SK-N-DZ (cell line): ENCODE data around the gene ITGAL.
"Not testable (repeated sequence)": the region's sequence is repeated elsewhere in the genome, so short reads cannot be mapped to it uniquely, and the experiment has no call there.

Experiments
- DNase-seq: peaks from one replicate; pipeline ENCODE4 v3.0.0-alpha.2; 2015; ENCODE audit warnings: low spot score

ITGAL gene

DNA sequence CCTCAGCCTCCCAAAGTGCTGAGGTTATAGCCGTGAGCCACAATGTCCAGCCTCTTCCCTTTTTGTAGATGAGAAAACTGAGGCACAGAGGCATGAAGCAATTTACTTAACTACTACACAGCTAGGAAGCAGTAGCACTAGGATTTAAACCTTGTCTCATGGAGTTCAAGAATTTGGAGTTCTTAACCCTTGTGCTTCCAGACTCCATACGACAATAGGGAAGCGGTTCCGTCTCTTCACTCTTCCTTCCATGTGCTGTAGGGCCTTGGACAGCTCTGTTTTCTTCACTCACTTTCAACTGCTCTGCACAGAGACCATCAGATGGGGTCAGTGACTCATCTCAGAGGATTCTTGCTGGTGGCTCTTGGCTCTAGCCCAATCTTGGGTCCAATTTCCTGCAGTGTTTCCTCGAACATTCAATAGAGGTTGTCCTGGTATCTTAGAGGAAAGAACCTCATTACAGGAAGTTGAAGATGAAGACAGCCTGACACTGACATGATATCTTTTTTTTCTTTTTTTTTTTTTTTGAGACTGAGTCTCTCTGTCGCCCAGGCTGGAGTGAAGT lies 19.3 kb downstream of the ITGAL start:
- no peak for DNase-seq

DNA sequence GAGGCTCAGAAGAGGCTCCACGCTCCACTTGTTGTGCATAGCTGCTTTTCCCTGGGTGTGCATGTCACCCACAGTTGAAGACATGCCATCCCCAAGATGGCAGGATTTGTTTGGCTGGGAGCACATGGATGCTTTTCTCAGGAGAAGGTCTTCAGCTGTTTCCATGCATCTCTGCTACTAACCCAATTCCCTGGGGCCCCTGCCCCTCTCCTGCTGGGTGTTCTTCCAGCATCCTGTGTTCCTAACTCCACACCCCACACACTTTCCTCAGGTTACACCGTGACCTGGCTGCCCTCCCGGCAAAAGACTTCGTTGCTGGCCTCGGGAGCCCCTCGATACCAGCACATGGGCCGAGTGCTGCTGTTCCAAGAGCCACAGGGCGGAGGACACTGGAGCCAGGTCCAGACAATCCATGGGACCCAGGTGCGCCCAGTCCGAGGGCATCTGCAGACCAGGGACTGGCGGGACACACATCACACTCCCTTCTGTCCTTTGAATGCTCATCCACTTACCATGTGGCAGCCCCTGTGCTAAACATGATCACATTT lies 21.5 kb downstream of the ITGAL start:
- no peak for DNase-seq

DNA sequence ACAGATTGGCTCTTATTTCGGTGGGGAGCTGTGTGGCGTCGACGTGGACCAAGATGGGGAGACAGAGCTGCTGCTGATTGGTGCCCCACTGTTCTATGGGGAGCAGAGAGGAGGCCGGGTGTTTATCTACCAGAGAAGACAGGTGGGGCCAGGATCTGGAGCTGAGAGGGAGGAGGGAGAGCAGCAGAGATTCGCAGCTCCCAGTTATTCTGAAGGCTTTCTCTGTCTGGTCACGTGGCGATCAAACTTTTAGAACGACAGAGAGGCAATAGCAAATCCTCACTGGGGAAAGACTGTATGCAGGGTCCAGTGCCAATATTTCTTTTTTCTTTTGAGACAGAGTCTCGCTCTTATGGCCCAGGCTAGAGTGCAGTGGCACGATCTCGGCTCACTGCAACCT lies 22.2 kb downstream of the ITGAL start:
- no peak for DNase-seq

DNA sequence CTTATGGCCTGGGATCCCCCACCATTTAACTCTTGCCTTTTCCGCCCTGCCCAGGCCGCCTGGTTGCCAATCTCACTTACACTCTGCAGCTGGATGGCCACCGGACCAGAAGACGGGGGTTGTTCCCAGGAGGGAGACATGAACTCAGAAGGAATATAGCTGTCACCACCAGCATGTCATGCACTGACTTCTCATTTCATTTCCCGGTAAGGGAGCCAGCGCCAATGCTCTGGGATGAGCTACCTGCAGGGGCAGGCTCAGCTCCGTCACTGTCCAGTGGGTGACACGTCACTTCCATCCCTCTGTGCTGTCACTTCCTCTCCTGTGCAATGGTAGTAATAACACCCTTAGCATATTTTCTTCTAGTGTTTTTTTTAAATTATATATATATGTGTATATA lies 26.7 kb downstream of the ITGAL start:
- peak; percentile 61 for DNase-seq

DNA sequence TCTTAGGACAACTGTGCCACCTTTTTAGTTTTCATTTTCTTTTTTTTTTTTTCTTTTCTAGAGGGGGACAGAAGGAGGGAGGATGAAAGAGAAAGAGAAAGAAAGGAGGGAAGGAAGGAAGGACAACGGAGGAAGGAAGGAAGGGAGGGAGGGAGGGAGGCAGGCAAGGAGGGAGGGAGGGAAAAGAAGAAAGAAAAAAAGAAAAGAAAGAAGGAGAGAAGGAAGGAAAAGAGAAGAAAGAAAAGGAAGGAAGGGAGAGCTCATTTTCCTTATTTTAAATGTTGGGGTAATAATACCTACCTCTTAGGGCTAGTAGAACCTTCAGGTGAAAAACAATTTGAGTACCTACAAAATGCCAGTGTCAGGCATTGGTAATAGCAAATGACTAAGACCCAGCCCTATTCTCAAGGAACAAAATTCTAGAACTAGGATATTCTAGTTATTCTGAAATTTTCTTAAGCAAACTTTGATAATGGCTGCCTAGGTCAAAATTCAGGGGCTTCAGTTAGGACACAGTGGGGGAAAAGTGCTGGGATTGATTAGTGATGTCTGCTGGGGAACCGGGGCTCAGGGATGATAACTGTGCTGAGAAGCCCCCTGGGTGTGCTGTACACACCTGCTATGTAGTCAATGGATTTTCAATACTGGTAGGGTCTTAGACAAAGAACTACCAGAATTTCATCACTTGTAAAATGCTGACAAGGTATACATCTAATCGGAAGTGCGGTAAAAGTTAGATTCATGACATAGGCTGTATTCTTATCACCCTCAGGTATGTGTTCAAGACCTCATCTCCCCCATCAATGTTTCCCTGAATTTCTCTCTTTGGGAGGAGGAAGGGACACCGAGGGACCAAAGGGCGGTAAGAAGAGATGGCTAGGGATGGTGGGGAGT lies 31.1 kb downstream of the ITGAL start:
- DNase-seq: no peak

DNA sequence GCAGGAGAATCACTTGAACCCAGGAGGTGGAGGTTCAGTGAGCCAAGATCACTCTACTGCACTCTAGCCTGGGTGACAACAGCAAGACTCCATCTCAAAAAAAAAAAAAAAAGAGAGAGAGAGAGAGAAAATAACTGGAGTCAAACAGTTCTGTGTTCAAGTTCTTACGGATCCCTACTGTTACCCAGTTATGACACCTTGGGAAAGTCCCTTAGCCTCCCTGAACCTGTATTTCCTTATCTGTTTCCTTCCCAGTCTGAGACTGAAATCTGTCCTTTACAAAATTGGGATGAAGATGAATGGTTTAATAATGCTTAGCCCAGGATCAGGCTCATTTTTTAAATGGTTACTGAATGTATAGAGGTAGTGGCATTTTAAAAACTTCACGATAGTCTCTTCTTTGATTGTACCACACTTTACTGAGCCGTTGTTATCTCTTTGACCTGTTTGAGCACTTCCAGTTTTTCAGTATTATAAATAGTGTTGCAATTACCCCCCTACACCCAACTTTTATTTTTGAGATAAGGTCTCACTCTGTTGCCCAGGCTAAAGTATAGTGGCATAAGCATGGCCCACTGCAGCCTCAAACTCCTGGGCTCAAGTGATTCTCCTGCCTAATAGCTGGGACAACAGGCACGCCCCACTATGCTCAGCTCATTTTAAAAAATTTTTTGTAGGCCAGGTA lies 36.7 kb downstream of the ITGAL start:
- DNase-seq: no peak

DNA sequence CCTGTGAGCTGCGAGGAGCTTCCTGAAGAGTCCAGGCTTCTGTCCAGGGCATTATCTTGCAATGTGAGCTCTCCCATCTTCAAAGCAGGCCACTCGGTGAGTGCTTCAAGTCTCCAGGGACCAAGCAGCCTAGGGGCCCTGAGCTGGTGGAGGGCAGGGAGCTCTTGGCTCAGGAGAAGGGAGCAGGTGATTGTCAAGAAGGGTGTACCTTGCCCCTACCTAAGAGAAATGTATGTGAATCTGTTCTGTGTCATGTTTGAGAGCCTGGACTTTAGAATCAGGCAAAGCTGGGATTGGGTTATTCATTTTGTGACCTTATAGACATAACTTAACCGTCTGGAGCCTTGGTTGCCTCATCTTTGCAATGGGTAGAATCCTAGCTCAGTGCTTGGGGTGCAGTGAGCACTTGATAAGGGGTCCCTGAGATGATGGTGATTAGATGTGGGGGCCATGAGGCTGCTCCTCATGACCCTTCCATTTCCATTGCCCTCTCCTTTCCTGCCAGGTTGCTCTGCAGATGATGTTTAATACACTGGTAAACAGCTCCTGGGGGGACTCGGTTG lies 37.9 kb downstream of the ITGAL start:
- DNase-seq: no peak

DNA sequence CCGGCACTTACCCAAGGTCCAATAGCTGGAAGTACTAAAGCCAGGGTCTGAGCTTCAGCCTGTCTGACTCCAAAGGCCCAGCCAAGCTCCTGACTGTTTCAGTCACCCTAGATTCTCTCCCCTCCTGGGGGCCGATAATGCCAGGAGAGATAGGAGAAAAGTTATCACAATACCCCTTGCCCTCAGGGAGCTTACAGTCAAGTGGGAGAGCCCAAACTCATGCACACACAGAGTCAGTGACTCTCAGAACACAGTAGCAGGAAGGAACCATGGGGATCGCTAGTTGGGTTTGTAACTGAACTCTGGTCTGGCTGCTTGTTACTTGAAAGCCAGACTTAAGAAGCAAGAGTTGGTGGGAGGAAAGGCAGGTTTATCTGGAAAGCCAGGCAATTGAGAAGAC lies 39.0 kb downstream of the ITGAL start:
- no peak for DNase-seq

DNA sequence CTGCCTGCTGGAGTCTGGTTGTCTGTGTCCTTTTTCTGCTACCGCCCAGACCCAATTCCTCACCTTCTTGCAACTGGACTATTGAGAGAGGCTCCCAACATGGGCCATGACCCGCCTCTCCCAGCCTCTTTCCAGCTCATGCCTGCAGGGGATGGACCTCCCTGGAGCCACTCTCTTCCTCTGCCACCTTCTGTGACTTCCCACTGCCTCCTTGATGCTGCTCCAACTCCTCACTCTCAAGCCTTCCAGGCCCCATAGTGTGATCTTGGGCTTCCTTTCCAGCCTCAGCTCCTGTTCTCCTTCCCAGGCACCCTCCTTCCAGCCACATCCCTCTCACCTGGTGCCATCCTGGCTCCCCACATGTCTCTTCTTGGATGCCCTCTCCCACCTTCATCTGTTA lies 42.7 kb downstream of the ITGAL start:
- no peak for DNase-seq

DNA sequence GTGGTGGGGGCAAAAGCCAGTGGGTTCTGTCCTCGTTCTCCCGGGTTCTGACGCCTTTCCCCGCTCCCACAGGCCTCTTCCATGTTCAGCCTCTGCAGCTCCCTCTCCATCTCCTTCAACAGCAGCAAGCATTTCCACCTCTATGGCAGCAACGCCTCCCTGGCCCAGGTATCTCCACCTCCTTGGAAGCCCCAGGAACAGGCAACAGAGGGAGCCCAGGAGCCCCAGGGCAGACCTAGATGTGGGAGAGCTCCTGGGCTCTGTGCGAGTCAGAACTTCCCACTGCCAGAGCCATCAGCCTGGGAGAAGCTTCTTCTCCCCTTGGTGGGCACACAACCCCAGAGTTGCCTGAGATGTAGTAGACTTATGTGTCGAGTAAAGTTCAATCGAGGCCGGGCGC lies 46.0 kb downstream of the ITGAL start:
- no peak for DNase-seq

DNA sequence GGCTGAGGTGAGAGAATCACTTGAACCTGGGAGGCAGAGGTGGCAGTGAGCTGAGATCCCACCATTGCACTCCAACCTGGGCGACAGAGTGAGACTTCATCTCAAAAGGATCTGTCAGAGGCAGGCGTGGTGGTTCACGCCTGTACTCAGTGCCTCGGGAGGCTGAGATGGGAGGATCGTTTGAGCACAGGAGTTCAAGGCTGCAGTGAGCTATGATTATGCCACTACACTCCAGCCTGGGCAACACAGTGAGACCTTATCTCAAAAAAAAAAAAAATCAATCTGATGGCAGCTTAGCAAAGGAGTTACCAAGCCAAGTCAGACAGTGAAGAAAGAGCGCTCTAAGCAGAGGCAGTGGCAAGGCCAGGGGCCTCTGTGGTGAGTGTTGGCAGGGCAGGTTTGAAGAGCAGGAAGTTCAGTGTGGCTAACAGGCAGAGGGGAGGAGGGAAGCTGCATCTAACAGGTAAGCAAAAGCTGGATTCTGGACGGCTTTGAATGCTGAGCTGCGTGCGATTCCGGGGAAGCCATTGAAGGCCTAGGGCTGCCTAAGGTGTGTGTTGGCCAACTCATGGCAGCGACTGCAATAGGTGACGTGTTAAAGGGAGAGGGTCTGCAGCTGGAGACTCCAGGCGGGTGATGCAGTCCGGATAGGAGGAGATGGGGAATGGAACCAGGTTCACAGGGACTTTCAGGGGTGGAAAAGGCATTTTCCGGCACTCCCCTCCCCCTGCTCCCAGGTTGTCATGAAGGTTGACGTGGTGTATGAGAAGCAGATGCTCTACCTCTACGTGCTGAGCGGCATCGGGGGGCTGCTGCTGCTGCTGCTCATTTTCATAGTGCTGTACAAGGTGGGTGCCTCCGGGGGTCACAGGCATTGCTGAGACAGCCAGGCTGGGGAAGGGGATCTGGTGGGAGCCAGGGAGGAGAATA lies 46.8 kb downstream of the ITGAL start:
- no peak for DNase-seq

DNA sequence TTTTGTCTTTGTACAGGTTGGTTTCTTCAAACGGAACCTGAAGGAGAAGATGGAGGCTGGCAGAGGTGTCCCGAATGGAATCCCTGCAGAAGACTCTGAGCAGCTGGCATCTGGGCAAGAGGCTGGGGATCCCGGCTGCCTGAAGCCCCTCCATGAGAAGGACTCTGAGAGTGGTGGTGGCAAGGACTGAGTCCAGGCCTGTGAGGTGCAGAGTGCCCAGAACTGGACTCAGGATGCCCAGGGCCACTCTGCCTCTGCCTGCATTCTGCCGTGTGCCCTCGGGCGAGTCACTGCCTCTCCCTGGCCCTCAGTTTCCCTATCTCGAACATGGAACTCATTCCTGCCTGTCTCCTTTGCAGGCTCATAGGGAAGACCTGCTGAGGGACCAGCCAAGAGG lies 48.9 kb downstream of the ITGAL start:
- DNase-seq: no peak

DNA sequence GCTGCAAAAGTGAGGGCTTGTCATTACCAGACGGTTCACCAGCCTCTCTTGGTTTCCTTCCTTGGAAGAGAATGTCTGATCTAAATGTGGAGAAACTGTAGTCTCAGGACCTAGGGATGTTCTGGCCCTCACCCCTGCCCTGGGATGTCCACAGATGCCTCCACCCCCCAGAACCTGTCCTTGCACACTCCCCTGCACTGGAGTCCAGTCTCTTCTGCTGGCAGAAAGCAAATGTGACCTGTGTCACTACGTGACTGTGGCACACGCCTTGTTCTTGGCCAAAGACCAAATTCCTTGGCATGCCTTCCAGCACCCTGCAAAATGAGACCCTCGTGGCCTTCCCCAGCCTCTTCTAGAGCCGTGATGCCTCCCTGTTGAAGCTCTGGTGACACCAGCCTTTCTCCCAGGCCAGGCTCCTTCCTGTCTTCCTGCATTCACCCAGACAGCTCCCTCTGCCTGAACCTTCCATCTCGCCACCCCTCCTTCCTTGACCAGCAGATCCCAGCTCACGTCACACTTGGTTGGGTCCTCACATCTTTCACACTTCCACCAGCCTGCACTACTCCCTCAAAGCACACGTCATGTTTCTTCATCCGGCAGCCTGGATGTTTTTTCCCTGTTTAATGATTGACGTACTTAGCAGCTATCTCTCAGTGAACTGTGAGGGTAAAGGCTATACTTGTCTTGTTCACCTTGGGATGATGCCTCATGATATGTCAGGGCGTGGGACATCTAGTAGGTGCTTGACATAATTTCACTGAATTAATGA lies 49.5 kb downstream of the ITGAL start:
- DNase-seq: peak; percentile 37

DNA sequence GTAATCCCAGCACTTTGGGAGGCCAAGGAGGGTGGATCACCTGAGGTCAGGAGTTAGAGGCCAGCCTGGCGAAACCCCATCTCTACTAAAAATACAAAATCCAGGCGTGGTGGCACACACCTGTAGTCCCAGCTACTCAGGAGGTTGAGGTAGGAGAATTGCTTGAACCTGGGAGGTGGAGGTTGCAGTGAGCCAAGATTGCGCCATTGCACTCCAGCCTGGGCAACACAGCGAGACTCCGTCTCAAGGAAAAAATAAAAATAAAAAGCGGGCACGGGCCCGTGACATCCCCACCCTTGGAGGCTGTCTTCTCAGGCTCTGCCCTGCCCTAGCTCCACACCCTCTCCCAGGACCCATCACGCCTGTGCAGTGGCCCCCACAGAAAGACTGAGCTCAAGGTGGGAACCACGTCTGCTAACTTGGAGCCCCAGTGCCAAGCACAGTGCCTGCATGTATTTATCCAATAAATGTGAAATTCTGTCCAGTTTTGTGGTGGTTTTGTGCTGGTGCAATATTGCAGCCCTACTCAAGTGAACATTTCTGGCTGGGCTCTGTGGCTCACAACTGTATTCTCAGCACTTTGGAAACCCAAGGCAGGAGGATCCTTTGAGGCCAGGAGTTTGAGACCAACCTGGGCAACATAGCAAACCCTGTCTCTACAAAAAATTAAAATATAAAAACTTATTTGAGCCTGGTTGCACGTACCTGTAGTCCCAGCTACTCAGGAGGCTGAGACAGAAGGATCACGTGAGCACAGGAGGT lies 50.3 kb downstream of the ITGAL start:
- not testable (repeated sequence) for DNase-seq

DNA sequence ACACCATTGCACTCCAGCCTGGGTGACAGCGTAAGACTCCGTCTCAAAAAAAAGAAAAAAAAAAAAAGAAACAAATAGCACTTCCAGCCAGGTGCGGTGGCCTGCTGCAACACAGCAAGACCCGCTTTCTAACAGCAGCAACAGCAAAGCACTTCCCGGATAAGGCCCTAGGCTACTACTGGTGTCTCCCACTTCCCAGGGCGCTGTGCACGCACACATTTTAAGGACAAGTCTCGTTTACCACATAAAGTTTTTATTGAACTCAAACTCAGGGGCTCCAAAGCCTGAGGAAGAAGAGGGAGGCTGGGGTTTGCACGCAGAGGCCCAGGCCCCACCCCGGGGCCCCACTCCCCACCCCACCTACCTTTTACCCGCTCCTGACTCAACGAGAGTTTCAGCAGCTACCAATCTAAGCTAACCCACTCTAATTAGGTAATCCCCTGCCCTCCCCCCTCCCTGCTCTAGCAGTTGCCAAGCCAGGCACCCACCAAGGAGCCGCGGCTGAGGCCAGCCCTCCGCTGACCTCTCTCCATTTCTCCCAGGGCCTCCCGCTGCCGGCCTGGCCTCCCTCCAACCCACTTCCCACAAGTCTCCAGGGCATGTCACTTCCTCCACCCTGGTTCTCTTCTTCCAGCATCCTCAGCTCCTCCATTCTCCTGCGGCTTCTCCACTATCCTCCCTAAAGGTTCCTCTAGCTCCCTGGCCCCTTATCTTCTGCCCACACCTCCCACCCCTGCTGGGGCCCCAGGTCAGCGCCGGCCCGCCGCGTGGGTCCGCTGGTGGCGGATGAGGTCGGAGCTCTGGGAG lies 51.4 kb downstream of the ITGAL start:
- DNase-seq: no peak

DNA sequence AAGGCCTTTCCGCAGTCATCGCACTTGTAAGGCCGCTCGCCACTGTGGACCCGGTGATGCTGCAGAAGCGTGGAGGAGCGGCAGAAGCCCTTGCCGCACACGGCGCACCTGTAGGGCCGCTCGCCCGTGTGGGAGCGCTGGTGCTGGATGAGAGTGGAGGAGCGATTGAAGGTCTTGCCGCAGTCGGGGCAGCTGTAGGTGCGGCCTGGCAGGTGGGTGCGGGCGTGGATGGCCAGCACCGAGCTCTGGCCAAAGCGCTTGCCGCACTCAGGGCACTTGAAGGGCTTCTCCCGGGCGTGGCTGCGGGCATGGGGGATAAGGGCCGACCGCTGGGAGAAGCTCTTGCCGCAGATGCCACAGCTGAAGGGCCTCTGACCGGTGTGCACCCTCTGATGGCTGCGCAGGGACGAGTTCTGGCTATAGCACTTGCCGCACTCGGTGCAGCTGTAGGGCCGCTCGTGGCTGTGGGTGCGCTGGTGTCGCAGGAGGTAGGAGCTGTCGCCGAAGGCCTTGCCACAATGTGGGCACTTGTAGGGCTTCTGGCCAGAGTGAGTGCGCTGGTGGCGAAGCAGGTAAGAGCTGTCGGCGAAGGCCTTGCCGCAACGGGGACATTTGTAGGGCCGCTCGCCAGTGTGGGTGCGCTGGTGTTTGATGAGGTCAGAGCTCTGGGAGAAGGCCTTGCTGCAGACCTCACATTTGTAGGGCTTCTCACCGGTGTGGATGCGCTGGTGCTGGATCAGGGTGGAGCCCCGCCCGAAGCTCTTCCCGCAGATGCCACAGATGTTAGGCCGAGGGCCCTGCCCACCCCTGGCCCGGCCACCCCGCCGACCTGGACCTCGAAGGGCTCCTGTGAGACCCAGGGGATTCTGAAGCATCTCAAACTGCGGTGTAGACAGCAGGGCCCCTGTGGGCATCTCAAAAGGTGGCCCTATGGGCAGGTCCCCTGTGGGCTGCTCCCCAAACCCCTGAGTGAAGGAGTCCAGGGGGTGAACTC lies 52.3 kb downstream of the ITGAL start:
- no peak for DNase-seq

DNA sequence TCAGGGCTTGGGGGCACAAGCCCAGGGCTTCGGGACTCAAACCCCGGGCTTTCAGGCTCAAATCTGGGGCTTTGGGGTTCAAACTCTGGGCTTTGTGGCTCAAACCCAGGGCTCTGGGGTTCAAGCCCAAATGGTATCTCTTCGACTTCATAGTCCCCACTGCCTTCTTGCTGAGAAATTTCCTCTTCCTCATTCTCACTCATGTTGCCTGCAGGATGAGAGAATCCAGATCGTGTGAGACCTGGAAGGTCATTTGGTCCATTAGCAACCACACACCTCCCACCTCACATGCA lies 53.2 kb downstream of the ITGAL start:
- no peak for DNase-seq
